ENCODE measurements around the gene SLC26A11.

GRCh38 chr17:80224683-80225082 lies 4.5 kb downstream of the SLC26A11 start:
- TF ChIP-seq EZH2phosphoT487 (IDR thresholded peaks at IDR 0.05; ENCODE audit: borderline replicate concordance) (no peak), POLR2AphosphoS5 (IDR thresholded peaks at IDR 0.05; ENCODE audit: low read depth, low read length) (no peak), JUND (IDR thresholded peaks at IDR 0.05) (no peak), CTCF (IDR thresholded peaks at IDR 0.05 in 2 of 3, conservative IDR thresholded peaks at IDR 0.05 in 1 of 3; ENCODE audit: borderline replicate concordance in 1 of 3, insufficient read depth in 1 of 3, low read depth in 2 of 3, low read length in 2 of 3) (no peak), ATF3 (IDR thresholded peaks at IDR 0.05) (no peak), ZBTB33 (IDR thresholded peaks at IDR 0.05; ENCODE audit: extremely low read depth, insufficient replicate concordance, low read length) (no peak), POLR2A (IDR thresholded peaks at IDR 0.05; ENCODE audit: borderline replicate concordance, extremely low read depth, insufficient read depth, insufficient read length) (no peak), FOSL1 (IDR thresholded peaks at IDR 0.05; ENCODE audit: low read depth) (no peak)

Data from HCT116 (cell line).